Keratinocyte (primary cell): ENCODE results near the gene FN3KRP.

Experiments used
- EZH2 ChIP-seq: IDR thresholded peaks from one replicate; pipeline ENCODE4 v1.6.1; 2012; ENCODE audit warnings: inconsistent platforms, mild to moderate bottlenecking, low read length, moderate library complexity
- TF ChIP-seq, protein P1 (sequence below), 3 experiments: IDR thresholded peaks in 1 of 3; conservative IDR thresholded peaks in 1 of 3; optimal IDR thresholded peaks in 1 of 3; 2 replicates in 2 of 3; 3 replicates in 1 of 3; pipeline versions ENCODE3 to v1.5.1; 2011; ENCODE audit warnings: low read length in 3 of 3, mild to moderate bottlenecking in 3 of 3, moderate library complexity in 2 of 3, control low read depth in 1 of 3, inconsistent platforms in 1 of 3; ENCODE audit not compliant: insufficient read depth in 2 of 3; ENCODE audit errors: extremely low read depth in 1 of 3

DNA sequence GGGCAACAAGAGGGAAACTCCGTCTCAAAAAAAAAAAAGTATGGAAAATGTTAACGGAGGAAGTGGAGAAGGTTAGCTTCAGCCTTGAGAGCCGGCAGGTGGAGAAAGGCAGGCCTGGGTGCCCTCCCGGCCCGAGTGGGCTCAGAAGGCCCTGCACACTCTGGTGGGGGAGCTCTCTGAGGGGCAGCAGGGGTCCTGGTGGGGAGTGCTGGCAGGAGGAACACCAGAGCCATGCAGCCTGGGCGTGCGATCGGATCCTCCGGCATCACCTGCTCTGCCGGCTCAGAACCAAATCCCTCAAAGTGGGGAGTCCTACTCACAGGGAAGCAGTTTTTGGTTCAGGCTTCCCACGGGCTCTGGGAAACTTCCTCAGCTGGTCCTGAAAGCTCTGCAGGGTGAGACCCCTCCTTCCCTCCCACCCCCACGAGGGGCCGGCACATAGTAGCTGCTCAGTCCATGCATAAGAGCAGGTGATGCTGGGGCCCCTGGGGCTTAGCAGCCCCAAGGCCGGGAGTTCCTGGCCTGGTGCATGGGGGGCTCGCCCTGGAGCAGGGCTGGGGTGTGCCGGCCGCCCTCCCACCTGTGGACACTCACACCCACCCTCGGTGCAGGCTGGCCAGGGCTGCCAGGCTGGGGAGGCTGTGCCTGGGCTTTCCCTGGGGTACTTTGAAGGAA is 20.1 kb downstream of the FN3KRP start:
- TF ChIP-seq, protein P1, sequence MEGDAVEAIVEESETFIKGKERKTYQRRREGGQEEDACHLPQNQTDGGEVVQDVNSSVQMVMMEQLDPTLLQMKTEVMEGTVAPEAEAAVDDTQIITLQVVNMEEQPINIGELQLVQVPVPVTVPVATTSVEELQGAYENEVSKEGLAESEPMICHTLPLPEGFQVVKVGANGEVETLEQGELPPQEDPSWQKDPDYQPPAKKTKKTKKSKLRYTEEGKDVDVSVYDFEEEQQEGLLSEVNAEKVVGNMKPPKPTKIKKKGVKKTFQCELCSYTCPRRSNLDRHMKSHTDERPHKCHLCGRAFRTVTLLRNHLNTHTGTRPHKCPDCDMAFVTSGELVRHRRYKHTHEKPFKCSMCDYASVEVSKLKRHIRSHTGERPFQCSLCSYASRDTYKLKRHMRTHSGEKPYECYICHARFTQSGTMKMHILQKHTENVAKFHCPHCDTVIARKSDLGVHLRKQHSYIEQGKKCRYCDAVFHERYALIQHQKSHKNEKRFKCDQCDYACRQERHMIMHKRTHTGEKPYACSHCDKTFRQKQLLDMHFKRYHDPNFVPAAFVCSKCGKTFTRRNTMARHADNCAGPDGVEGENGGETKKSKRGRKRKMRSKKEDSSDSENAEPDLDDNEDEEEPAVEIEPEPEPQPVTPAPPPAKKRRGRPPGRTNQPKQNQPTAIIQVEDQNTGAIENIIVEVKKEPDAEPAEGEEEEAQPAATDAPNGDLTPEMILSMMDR (optimal IDR thresholded peaks at IDR 0.05 in 1 of 3, IDR thresholded peaks at IDR 0.05 in 1 of 3, conservative IDR thresholded peaks at IDR 0.05 in 1 of 3; ENCODE audit: extremely low read depth in 1 of 3, insufficient read depth in 2 of 3, low read length in 3 of 3): no peak
- no peak for TF ChIP-seq EZH2
